Tibial nerve (tissue), 4 donors: ENCODE measurements around the gene CLASP1.

Experiments used
- CTCF ChIP-seq, 5 experiments: fragments of 200-600 bp in 3 of 5; fragments of 450-650 bp in 2 of 5; sonication (generic) in 3 of 5; IDR thresholded peaks; one replicate each; pipeline ENCODE4 v1.5.1; 2016 to 2019; ENCODE audit warnings: antibody characterized with exemption in 5 of 5, mild to moderate bottlenecking in 3 of 5, moderate library complexity in 2 of 5
- EP300 ChIP-seq, 2 donors: sonication (generic); formaldehyde crosslinking; IDR thresholded peaks; one replicate each; pipeline ENCODE4 v1.6.1; 2017; ENCODE audit warnings: antibody characterized with exemption in 2 of 2, mild to moderate bottlenecking in 1 of 2
- POLR2A ChIP-seq, 2 donors: fragments of 450-650 bp; IDR thresholded peaks; one replicate each; pipeline ENCODE4 v1.6.1; 2017; ENCODE audit warnings: antibody characterized with exemption in 2 of 2, mild to moderate bottlenecking in 2 of 2, moderate library complexity in 2 of 2

DNA sequence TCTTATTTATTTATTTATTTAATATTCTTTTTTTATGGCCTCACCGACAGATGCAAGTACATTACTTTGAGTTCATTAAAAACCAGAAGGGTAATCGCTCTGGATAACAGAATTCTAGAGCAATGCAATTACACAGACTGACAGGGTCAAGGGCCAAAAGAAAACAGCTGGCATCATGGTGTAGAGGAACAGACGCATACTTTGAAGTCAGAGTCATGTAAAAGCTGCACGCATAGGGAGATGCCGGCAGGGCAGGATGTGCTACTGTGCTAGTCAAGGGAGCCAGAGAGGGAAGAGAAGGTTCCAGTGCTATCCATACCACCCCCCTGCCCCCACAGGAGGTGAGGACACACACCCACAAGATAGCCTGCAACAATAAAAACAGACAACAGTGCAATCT, 249.1 kb downstream of the CLASP1 start:
- TF ChIP-seq POLR2A (IDR thresholded peaks at IDR 0.05), result no peak
- no peak for TF ChIP-seq CTCF (IDR thresholded peaks at IDR 0.05)
- TF ChIP-seq EP300 (IDR thresholded peaks at IDR 0.05), result no peak
